GM18508 (cell line): ENCODE results near the gene CALB2.
"Not testable (repeated sequence)": the region's sequence is repeated elsewhere in the genome, so short reads cannot be mapped to it uniquely, and the experiment has no call there.

Experiments used
- ATAC-seq: cut with Tn5 transposase; IDR thresholded peaks from one replicate; pipeline ENCODE4 v1.9.1; 2021; ENCODE audit warnings: moderate number of reproducible peaks; ENCODE audit not compliant: insufficient read depth, unreplicated experiment

CALB2 gene

GRCh38 chr16:71351558-71351901 lies 7.0 kb upstream of the CALB2 start:
- ATAC-seq: no peak

- ATAC-seq: no peak
Measured at GRCh38 chr16:71352466-71352865, 6.1 kb upstream of the CALB2 start.

DNA sequence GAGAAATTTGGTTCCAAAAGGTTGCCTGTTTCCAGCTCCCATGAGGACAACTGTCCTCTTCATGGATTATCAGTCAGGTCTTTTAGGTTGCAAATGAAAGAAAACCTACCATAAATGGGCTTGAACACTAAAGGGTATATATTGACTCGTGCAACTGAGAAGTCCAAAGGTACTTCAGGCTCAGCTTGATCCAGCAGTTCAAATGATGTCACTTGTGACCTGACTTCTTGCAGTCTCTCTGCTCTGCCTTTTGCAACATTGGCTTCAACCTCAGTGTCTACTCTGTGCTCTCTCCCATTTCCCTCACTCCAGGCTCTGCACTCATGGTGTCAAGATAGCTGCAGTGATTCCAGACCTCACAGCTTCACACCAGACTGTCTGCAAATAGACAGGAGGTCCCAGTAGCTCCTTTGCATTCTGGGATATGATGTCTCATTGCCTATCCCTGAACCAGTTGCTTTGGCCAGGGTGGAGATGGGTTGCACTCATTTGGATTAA lies 5.5 kb upstream of the CALB2 start:
- no peak for ATAC-seq

DNA sequence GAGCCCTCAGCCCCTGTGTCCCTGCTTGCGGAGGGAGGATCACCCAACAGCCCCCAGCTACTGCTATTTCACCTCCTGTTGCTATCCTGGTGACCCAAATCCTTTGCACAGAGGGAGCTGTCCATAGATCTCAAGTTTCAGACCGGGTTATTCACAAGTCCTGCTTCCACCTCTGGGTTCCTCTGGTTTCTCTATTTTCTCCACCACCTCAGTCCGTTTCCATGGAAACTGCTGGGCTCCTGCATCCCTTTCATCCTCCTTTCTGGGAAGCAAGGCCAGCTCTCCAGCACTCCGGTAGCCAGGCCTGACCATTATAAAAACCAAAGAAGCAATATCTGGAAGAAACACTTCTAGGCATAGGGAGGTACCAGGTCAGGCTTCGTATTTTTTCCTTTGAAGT lies 4.8 kb upstream of the CALB2 start:
- no peak for ATAC-seq

GRCh38 chr16:71354156-71354555 lies 4.4 kb upstream of the CALB2 start:
- no peak for ATAC-seq

- no peak for ATAC-seq
Measured at GRCh38 chr16:71356051-71356740, 2.3 kb upstream of the CALB2 start.

GRCh38 chr16:71356936-71357335 lies 1.6 kb upstream of the CALB2 start:
- ATAC-seq: not testable (repeated sequence)

- ATAC-seq: no peak
Measured at GRCh38 chr16:71357681-71358080, 842 bp upstream of the CALB2 start.

GRCh38 chr16:71359431-71359830 lies 908 bp downstream of the CALB2 start:
- no peak for ATAC-seq

DNA sequence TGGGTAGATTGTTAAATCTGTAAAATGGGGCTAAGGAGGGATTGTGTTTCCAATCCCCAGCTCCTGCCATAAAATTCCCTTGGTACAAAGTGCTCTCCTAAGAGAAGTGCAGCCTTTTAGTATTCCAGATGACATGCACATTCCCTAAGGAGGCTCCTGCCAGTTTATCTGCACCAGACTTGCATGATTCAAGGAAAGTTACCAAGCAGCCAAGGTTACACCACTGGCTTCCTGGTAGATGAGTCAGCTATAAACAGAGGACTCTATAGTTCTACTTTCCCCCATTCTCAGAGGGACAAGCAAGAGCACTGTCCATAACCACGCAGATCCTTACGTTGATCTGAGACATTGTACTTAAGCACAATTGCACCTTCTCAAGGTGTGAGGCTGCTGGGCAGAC lies 1.9 kb downstream of the CALB2 start:
- no peak for ATAC-seq

DNA sequence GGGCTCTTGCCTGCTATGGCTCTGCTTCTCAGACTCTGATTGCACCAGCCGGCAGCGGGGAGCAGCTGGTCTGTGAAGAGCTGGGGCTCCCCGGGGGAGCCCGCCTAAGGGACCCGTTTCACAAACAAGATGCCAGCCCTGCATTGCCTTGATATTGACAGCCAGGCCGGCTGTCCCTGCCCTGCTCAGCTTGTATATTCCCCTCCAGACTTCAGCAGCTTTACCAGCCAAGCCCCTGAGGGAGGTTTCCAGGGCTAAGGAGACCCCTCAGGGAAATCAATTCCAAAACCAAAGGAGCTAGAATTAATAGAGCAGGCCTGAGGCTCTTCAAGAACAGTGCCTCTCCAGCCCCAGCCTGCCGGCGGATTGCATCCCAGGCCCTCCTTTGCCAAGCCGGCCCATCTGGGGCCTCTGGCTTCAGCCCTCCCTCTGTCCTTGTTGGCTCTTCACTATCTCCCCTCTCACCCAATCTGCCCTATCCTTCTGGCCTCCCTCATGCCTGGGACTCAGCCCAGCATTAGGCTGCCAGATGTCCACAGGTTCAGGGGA lies 5.7 kb downstream of the CALB2 start:
- no peak for ATAC-seq

GRCh38 chr16:71365021-71365420 lies 6.5 kb downstream of the CALB2 start:
- ATAC-seq: no peak

GRCh38 chr16:71367241-71367976 lies 8.9 kb downstream of the CALB2 start:
- no peak for ATAC-seq

GRCh38 chr16:71368958-71369357 lies 10.4 kb downstream of the CALB2 start:
- no peak for ATAC-seq

GRCh38 chr16:71369494-71369893 lies 11.0 kb downstream of the CALB2 start:
- no peak for ATAC-seq

- no peak for ATAC-seq
Measured at GRCh38 chr16:71371237-71371636, 12.7 kb downstream of the CALB2 start.

DNA sequence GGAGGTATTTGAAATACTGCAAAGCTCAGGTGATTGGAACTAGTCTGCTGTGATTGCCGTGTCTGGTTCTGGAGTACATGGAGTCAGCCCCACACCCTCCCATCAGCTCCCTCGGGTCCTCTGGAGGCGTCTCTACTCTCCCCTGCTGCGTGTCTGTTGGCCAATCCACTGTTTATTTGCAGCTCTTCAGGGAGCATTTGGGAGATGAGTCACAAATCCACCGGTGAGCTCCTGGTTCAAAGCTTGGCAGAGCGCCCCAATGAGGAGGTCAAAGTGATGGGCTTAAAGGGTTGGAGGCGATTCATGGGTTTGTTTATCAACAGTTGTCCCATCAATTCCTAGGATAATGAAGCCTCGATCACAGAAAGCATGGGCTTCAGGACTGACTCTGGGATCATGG lies 14.6 kb downstream of the CALB2 start:
- ATAC-seq: no peak

DNA sequence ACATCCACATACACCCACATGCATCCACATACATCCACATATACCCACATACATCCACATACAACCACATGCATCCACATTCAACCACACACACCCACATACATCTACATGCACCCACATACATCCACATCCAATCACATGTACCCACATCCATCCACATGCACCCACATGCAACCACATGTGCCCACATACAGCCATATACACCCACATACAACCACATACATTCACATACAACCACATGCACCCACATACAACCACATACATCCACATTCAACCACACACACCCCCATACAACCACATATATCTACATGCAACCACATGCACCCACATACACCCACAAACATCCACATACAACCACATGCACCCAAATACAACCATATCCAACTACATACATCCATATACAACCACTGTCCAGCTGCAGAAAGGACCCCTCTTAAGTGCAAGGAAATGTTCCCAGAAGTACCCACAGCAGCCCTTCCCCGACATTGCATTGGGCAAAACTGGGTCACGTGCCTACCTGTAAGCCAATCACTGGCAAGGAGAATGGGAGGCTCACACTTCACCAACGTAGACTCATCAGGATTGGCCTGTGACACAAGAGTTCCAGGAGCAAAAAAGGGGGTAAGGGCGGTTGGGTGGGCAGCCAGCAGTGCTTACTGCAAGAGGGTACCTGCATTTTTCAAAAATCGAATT lies 18.1 kb downstream of the CALB2 start:
- ATAC-seq: no peak

DNA sequence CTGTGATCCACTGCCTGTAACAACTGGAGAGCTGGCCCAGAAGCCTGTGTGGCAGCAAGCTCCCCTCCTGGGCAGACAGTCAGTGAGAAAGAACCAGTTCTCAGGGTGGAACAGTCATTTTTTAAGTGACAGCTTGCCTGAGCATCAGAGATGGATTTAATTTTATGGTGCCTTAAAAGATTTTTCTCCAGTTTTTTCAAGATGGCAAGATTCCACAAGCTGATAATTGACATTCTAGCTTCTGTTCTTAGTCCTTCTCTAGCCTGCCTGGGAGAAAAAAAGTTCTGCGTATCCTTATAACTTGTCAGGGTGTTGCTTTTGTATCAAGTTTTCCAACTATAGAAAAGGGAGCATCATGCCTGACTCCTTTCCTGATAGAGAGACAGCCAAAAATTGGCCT lies 21.2 kb downstream of the CALB2 start:
- ATAC-seq: no peak

DNA sequence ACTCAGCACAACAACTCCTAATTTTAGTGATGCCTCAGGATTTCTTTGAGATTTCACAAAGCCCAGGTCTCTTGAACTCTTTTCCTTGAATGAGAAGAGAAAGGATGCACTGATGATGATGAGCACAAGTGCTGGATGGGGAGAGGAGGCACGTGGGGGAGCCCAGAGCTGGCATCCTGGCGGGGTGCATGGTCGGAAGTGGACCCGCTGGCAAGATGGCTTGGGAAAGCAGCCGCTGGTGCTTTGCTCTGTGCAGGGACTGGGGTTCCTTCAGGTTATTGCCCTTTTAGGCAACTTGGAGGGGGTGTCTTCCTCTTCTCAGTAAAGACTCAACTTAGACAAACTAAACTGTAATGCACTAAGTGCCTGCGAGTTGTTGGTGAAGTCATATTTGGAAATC lies 22.3 kb downstream of the CALB2 start:
- no peak for ATAC-seq
